Measurements from ENCODE around the gene OR2AT4.
A peak's percentile ranks its signal among the peaks of the same experiment; 100 is the strongest.

The OR2AT4 gene

DNA sequence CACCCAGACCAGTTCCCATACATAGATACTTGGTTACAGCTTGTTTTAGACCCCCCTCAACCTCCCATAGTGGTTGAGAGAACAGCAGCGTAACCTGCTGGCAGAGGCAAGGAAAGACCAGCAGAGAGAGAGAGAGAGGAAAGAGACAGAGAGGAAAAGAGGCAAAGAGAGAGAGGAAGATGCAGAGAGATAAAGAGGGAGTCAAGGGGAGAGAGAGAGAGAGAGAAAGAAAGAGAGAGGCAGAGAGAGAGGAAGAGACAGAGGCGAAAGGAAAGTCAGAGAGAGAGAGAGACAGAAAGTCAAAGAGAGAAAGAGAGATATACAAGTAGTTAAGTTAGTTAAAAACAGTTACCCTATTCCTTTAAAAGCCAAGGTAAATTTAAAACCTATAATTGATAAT is 55.4 kb downstream of the OR2AT4 start:
- TF ChIP-seq CTCF (conservative IDR thresholded peaks at IDR 0.05) (no peak), ZFX (IDR thresholded peaks at IDR 0.05) (no peak)
- H3K27ac ChIP-seq, result no peak overlapping the region

DNA sequence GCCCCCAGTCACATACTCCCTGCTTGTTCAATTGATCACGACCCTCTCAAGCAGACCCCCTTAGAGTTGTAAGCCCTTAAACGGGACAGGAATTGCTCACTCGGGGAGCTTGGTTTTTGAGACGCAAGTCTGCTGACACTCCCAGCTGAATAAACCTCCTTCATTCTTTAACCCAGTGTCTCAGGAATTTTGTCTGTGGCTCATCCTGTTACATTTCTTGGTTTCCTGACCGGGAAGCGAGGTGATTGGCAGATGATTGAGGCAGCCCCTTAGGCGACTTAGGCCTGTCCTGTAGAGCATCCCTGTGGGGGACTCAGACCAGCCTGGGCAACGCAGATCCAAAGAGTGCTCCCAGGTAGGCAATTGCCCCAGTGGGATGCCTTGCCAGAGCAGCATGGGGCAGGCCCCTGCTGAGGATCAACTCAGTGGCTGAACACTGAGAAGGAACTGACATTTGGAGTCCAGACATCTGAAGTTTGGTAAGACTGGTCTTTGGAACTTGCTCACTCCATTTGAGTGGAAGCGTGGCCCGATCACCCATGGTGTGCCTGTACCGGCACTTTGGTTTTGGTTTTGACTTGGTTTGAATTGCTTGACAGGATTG is 56.4 kb downstream of the OR2AT4 start:
- no peak overlapping the region for H3K27ac ChIP-seq
- TF ChIP-seq ZFX (IDR thresholded peaks at IDR 0.05) (no peak), CTCF (conservative IDR thresholded peaks at IDR 0.05) (no peak)

- TF ChIP-seq ZFX (IDR thresholded peaks at IDR 0.05) (no peak), CTCF (conservative IDR thresholded peaks at IDR 0.05) (no peak)
- H3K27ac ChIP-seq, result no peak overlapping the region
Observed at GRCh38 chr11:75035911-75036565, 60.6 kb downstream of the OR2AT4 start.

DNA sequence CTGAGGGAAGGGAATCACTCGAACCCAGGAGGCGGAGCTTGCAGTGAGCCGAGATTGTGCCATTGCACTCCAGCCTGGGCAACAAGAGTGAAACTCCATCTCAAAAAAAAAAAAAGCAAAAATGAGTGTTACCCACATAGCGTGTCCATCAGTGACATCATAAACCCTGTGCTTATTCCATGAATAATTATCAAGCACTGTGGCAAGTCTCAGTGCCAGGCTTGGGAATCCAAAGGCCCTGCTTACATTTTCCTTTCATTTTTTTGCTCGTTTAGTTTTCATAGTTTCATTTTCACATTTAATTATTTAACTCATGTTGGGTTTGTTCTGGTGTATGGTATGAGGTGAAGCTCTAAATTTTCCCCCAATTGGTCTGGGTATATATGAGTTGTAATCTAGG is 61.4 kb downstream of the OR2AT4 start:
- H3K27ac ChIP-seq, result no peak overlapping the region
- TF ChIP-seq CTCF (conservative IDR thresholded peaks at IDR 0.05) (no peak), ZFX (IDR thresholded peaks at IDR 0.05) (no peak)

- no peak overlapping the region for H3K27ac ChIP-seq
- TF ChIP-seq ZFX (IDR thresholded peaks at IDR 0.05) (no peak), CTCF (conservative IDR thresholded peaks at IDR 0.05) (no peak)
Observed at GRCh38 chr11:75033916-75034315, 62.8 kb downstream of the OR2AT4 start.

- H3K27ac ChIP-seq, result no peak overlapping the region
- TF ChIP-seq ZFX (IDR thresholded peaks at IDR 0.05) (no peak), CTCF (conservative IDR thresholded peaks at IDR 0.05) (no peak)
Observed at GRCh38 chr11:75032550-75032935, 64.1 kb downstream of the OR2AT4 start.

- H3K27ac ChIP-seq, result no peak overlapping the region
- peak; percentile 91 for TF ChIP-seq CTCF (conservative IDR thresholded peaks at IDR 0.05)
- TF ChIP-seq ZFX (IDR thresholded peaks at IDR 0.05), result no peak
Observed at GRCh38 chr11:75031771-75032549, 64.7 kb downstream of the OR2AT4 start.

Data from C4-2B (cell line).